ENCODE results near the gene HTT.

Gene HTT

DNA sequence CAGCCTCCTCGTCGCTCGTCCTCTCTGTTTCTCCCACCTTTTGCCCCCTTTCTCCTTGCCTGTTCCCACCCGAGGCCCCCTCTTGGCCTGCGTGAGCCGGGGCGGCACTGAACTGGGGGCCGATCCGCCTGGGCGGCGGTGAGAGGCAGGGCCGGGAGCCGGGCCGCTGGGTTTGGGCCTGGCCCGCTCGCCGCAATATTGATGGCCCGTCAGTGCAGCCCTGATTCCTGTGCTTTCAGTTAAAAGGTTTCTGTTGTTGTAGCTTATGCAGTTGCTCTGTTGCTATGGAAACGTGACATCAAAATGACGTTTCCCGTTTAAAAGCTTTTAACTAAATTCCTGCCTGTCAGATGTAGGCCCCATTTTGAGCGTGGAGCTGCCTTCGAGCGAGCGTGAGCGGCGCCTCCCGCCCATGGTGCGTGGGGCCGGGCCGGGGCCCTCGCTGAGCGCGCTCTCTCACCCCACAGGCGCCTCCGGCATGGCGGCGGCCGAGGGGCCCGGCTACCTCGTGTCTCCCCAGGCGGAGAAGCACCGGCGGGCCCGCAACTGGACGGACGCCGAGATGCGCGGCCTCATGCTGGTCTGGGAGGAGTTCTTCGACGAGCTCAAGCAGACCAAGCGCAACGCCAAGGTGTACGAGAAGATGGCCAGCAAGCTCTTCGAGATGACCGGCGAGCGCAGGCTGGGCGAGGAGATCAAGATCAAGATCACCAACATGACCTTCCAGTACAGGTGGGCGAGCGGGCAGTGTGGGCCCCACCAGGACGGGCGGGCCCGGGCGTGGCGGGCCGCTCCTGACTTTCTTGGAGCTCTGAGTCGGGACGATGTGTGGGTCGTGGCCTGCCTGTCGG lies 174.6 kb downstream of the HTT start, which contains the start of gene MSANTD1:
TSS of gene MSANTD1 (plus strand) at position 349 of the 851 bp plus-strand sequence. CDS start at position 413, 64 bp downstream.
- DNase-seq (ENCODE audit: low spot score), result no peak

DNA sequence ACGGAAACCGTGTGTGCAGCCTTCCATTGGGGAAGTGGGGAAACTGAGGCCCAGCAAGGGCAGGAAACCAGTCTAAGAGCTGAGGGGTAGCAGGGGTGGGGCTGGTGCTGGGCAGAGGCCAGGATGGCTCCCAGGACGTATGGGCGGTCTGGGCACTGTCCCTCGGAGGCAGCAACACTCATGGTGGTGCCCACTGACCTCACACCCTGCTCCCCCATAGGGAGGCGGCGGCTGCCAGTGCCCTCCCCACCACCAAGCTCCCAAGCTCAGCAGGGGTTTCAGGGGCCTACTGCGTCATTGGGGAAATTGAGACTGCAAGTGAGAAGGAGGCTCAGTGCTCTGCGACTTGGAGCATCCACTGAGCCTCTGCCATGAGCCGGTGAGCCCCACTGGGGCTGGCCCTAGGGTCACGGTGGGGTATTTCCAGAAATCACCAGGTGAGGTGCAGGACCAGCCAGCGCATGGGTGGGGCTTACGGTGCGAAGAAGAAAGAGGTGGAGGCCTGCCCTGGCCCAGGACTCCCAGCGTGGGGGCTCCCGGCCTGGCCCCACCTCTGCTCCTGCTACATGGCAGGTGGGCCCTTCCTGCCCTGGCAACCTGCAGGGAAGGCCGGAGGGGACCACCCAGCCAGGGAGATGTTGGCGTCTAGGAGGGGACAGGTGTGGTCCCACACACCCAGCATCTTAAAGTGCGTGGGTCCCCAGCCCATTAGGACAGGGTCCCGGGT lies 175.4 kb downstream of the HTT start:
- DNase-seq (ENCODE audit: low spot score), result no peak

DNA sequence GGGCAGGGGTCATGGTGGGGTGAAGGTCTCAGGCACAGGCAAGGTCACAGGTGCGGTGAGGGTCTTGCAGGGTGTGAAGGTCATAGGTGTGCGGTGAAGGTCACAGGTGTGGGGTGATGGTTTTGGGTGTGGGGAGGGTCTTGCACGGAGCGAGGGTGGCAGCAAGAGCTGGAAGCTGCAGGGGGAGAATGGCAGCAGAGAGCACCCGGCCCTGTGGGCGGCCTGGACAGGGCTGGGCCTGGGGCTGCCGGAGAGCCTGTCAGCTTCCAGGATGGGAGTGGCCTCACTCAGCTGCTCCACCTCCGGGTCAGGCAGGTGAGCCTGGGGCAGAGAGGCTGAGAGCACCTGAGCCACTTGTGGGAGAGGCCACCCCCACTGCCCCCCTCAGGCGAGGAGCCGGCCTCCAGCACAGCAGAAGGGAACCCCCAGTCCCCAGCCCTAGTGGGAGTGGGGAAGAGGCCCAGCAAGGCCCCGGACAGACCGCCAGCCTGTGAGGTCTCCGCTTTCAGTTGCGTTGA lies 176.0 kb downstream of the HTT start:
- no peak for DNase-seq (ENCODE audit: low spot score)

DNA sequence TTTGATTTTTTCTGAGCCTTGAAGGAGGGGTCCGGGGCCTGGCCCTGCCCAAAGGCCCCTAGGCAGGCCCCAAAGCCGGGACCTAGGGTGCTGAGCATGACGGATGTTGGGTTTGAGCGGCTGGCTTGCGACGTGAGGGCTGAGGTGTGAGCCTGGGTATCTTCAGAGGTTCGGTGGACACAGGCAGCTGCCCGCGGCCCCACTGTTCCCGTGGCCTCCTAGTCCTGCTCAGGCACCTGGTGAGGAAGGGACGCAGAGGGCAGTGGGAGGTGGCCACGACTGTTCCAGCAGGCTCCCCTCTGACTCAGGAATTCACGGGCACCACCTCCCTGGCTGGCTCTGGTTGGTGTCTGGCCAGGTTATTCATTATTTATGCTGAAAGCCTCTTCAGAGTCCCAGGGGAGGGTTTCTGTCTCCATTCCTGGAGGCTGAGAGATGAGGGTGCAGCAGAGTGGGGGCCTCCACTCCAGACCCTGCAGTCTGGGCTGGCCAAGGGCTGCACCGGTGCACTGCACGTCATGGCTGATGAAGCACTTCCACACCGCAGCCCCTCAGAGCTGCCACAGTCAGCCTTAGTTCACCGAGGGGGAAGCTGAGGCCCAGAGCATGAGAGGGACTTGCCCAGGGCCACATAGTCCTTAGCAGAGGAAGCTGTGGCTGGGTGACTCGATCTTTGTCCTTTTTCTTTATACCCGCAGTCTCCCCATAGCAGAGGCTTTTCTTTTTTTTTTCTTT lies 176.6 kb downstream of the HTT start:
- no peak for DNase-seq (ENCODE audit: low spot score)

DNA sequence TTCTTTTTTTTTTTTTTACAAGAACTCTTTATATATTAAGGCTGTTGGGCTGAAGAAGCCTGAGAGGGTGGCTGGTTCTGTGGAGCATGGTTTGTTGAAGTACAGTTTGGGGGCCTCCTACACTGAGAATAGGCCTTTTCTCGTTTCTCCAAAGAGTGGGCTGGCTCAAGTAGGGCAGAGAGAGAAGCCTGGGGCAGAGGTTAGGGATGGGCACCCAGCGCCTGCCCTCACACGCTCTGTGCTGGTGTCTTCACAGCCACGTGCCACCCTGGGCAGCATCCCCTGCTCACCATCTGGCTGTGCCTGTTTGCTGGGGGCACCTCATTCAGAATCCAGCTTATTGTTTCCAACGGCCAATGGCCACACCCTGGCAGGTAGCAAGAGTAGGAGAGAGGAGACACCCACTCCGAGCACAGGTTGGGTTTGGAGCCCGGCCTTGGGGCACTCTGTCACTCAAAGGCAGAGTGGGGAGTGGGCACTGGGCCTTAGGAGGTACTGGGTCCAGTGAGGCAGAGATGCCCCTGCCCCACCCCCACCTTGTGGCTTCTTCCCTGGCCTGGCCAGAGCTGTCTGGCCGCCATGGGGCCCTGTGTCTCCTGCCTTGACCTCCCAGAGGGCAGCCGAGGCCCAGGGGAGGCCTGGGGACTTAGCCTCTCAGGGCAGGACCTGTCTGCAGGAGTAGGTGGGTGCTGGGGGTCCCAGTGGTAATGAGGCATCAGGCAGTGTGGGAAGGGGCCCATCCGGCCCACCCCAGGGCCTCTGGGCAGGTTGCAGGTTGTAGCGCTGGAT lies 177.4 kb downstream of the HTT start:
- DNase-seq (ENCODE audit: low spot score), result no peak

DNA sequence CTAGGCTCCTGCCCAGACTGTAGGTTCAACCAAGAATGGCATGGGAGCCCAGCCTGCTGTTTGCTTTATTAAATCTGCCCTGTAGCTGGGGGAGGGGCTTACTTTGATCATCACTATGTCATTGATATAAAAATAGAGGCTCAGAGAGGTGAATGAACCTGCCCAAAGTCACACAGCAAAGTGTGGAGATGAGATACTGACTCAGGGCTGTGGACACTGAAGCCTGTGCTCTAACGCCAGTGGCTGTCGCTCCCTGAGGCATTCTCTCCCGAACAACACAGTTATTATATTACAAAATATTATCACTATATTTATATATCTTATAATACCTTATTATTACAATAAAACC lies 178.0 kb downstream of the HTT start:
- no peak for DNase-seq (ENCODE audit: low spot score)

DNA sequence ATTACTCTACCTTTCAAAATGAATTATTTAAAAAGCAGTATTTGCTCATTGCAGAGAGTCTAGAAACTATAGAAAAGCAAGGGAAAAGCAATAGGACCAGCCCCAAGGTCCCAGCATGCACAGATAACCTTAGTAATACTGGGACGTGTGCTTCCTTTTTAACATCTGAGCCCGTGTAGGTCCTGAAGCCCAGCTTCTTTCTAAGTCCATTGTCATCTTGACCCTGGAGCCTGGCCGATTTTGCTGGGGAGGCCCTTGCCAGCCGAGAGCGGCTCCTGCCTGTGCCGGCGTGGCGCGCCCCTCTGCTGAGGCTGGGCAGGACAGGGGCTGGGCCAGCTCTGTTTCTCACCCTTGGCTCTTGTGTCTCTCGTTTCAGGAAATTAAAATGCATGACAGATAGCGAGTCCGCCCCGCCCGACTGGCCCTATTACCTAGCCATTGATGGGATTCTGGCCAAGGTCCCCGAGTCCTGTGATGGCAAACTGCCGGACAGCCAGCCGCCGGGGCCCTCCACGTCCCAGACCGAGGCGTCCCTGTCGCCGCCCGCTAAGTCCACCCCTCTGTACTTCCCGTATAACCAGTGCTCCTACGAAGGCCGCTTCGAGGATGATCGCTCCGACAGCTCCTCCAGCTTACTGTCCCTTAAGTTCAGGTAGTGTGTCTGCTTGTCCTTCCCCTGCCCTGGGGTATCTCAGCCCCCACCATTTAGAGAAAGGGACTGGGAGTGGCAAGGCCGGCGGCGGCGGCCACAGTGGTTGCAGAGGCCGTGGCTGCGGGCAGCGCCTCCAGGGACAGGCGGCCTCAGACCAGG lies 178.6 kb downstream of the HTT start:
- DNase-seq (ENCODE audit: low spot score), result no peak

DNA sequence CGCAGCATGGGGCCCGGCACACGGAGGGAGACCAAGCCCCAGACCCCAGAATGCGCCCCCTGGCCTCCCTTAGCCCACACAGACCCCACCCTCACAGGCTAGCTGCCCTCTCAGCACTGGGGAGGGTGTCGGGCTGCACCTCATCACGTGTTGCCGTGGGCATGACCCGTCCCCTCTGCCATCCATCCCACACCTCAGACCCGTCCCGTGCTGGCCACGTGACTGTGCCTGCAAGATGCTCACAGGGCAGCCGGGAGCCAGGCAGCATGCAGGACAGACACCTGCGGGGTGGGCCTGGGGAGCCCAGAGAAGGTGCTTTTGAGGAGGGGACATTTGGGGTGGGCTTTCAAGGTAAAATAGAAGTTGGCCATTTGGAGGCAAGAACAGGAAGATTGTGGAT lies 179.3 kb downstream of the HTT start:
- no peak for DNase-seq (ENCODE audit: low spot score)

DNA sequence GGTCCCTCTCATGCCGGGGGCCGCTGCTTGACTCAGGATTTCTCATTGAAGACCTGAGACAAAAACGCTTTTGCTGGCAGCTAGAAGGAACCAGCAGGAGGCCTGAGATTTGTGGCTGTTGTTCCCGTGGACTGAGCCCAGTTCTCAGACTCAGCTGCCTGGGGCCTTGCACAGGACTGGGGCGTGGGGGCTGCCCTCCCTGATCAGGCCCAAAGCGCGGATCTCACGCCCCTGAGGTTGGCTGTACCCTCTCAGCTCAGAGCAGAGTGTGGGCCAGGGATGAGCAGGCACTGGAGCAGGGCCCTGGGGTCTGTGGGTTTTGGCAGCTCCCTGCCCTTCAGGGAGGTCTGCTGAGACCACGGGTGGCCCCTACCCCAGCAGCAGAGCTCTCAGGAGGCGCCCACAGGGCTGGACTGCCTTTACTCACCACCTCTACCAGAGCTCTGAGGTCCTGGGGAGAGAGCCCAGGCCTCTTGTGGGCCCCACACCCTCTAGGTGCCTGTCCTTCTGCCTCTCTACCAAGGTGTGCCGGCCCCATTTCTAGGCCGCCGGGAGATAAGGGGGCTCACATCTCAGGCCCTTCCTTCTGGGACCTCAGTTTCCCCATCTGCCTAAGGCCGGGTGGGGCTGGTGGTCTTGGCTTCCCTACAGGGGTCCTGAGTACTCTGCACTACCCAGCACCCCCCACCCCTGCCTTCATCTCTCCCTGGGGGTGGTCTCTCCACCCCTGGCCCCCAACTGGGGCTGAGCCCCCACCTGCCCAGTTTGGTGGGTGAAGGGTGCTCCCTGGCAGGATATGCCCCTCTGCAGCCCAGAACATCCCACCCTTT lies 180.0 kb downstream of the HTT start:
- DNase-seq (ENCODE audit: low spot score), result no peak

DNA sequence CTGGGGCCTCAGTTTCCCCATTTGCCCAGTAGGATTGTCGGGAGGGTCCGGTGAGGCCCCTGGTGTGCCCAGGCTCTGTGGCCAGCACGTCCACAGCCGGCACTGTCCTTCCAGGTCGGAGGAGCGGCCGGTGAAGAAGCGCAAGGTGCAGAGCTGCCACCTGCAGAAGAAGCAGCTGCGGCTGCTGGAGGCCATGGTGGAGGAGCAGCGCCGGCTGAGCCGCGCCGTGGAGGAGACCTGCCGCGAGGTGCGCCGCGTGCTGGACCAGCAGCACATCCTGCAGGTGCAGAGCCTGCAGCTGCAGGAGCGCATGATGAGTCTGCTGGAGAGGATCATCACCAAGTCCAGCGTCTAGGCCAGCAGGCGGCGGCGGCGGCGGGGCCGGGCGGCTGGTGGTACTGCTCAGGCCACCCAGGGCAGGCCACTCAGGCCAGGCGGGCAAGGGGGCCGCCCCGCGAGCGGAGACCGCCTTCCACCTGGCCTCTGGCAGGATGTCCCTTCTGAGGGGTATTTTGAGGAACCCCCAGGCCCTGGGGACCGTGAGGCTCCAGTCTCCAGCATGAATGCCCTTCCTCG lies 181.2 kb downstream of the HTT start:
- DNase-seq (ENCODE audit: low spot score), result no peak

DNA sequence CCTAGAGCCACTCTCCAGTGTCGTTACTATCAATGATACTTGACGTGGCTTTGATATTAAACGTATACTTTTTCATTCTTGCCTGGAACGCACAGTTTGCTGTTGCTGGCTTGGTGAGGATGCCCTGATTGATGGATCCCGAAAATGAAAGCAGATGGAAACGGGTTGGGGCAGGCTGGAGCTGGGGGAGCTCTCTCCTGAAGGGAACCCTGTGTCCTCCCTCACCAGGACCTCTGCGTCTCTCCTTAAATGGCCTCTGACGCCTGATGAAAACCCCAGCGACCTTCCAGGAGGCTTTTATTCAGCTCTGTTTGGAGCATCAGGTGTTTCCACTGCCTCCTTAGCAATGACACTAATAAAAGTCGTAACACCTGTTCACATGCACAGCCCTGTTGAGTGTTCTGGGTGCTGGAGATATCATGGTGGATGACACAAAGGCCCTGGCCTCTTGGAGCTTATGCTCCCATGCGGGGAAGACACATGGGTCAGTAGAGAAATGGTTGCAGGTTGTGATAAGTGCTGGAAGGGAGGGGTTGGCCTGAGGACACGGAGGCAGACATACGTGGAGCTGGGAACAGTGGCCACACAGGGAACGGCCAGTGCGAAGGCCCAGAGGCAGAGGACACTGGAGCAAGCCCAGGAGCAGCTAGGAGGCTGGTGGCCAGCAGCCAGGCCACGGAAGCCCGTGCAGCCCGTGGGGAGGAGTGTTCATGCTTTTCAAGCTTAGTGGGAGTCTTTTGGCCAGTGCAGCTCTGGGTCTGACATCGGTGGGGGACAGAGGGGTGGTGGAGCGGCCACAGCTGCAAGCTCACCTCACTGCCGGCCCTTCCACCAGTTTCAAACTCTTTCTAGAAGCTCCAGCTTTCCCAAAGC lies 182.0 kb downstream of the HTT start:
- DNase-seq (ENCODE audit: low spot score), result no peak

DNA sequence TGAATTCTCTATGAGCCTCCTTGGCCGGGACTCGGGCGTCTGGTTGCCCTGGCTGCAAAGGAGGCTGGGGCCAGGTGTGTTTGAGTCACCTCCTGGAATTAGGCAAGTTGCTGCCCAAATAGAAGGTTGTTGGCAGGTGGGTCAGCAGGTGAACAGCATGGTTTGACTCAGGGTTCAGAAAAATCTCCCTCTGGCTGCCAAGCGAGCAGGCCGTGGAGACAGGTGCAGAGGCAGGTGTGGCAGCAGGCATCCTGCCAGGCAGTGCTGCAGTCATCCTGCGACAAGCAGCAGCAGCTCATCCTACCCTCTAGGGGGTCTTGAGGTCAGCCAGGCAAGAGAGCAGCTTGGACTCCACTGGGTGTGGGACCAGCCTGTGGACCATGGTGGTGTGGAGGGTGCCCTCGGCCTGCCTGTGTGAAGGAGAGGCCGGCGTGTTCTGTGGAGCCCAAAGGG lies 182.6 kb downstream of the HTT start:
- no peak for DNase-seq (ENCODE audit: low spot score)

DNA sequence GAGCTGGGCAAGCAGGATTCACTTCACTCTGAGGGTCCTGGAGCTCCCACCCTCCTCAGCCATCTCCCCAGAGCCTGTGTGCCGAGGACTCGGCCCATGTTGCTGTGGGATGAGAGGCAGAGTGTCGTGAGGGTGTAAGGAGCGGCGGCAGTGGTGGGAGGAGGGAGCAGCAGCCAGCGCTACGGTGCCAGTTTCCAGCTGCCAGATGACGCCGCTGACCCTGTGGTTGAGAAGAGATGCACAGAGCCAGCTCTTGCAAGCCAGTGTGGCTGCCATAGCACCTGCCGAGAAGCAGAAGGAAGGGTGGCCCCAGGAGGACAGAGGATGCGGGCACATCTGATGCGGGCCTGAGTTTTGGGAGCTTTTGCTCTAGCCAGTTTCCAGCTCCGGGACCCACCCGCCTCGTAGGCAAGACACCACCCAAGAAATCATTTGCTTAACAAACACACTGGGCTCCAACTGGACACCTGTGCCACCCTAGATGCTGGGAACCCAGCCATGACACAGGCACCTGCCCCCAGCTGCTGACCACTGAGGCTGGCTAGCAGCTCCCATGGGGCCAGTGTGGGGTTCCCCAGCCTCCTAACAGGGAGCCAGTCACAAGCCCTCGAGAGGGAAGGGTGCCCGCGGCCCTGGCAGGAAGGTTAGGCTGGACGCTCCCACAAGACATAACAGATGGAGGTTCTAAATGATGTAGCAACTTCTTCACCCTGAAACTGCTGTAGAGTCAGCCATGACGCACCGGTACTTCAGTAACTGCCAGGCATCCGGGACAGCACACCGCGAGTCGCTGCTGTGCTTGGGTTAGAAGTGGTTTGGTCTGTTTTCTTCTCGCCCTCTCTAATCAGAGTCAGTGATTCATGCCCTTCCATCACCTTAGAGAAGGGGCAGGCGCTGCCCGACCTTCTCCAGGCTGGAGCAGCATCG lies 183.3 kb downstream of the HTT start:
- DNase-seq (ENCODE audit: low spot score), result no peak

DNA sequence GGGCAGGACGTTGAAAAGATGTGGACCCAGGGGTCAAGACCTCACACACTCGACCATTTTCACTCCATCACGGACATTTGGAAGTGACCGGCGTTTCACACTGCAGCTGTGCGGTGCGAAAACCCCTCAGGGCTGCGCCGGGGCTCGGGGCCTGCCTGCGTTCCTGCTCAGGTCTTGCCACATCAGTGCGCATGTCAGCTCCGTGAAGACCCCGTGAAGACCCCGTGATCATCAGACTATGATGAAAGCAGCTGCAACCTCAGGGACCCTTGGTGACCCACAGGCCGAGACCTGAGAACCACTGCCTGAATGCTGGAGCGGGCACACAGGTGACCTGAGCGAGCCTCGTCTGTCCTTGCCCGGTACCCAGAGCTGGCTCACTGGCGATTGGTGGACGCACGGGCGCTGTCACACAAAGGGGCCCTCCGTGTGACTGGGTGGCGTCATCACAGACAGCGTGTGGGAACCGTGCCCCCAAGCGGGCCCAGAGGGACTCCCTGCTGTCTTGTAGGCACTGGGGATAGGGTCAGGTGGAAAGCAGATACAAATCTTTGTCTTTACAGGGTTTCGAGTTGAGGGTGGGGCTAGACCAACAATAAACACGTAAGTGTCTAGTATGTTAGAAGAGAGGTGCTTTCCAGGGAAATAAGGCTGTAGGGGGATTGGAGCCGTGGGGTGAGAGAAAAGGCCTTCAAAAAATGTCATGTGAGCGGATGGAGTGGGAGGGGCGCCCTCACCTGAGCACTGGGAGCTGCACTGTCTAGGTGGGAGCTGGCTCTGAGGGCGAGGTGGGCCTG lies 187.1 kb downstream of the HTT start:
- no peak for DNase-seq (ENCODE audit: low spot score)

DNA sequence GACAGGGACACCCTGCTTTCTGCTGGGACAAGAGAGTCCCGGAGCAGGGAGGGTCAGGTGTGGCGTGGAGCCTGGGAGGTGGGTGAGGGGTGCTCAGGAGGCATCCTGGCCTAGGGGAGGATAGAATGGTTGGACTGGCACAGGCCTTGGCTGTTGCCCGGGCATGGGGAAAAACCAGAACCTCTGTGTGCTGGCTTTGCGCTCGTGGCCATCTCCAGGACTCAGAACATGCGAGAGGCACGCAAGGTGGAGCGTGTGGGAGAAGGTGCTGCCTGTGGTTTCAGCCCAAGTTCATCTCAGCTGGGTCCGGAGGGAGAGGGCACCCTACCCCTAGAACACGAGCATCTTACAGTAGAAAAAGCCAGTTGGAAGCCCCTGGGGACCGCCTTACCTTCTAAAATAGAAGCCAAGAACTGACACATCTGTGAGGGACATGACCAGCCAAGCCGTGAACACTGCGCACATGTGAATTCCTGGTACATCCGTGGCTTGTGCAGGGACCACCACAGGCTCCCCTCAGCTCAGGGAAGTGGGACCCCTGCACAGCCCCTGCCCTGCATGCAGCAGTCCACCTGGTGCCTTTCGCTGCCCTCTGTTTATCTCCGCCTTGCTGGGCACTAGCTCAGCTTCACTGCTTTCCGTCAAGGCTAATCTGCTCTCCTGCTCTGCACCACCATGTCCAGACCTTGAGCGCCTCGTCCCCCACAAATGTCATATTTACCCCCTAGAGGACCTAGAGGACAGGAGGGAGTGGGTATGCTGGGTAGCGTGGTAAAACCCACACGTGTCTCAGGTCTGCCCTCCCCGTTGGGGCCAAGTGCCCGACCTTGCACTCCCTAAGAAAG lies 187.9 kb downstream of the HTT start:
- DNase-seq (ENCODE audit: low spot score), result no peak
